Measurements from ENCODE around the gene MCTP1. TPM values are rescaled to one million over a fixed set of nuclear protein-coding genes. Genes with fewer than 3 reads are reported as not detected.
A peak's percentile ranks its signal among the peaks of the same experiment; 100 is the strongest.

Gene MCTP1
- total and polyA plus RNA-seq, 2 experiments from 2014 or later, result 1.3 to 5.7 TPM

- Histone ChIP-seq H3K4me1 (ENCODE audit: insufficient read depth) (no peaks in the 10 kb centered on the region), H3K4me3 (peak overlapping the region; percentile 71), H2AFZ (peak overlapping the region; percentile 76), H3K36me3 (replicated peaks; ENCODE audit: insufficient read depth, low read depth) (no peaks in the 10 kb centered on the region), H3K4me2 (peak overlapping the region; percentile 99), H3K9me3 (ENCODE audit: low read depth) (no peaks in the 10 kb centered on the region), H3K79me2 (no peaks in the 10 kb centered on the region), H3K27ac (peak overlapping the region; percentile 36), H3K27me3 (peaks cover 65% of the 10 kb centered on the region), H3K9me2 (replicated peaks; ENCODE audit: insufficient read depth) (no peaks in the 10 kb centered on the region), H4K20me1 (ENCODE audit: insufficient read depth, poor library complexity, severe bottlenecking) (no peaks in the 10 kb centered on the region)
- DNase-seq (ENCODE audit: low spot score), result peak; percentile 68
- TF ChIP-seq EZH2 (IDR thresholded peaks at IDR 0.05; ENCODE audit: borderline replicate concordance), result no peak
- TF ChIP-seq, protein P1, sequence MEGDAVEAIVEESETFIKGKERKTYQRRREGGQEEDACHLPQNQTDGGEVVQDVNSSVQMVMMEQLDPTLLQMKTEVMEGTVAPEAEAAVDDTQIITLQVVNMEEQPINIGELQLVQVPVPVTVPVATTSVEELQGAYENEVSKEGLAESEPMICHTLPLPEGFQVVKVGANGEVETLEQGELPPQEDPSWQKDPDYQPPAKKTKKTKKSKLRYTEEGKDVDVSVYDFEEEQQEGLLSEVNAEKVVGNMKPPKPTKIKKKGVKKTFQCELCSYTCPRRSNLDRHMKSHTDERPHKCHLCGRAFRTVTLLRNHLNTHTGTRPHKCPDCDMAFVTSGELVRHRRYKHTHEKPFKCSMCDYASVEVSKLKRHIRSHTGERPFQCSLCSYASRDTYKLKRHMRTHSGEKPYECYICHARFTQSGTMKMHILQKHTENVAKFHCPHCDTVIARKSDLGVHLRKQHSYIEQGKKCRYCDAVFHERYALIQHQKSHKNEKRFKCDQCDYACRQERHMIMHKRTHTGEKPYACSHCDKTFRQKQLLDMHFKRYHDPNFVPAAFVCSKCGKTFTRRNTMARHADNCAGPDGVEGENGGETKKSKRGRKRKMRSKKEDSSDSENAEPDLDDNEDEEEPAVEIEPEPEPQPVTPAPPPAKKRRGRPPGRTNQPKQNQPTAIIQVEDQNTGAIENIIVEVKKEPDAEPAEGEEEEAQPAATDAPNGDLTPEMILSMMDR (IDR thresholded peaks at IDR 0.05; ENCODE audit: poor library complexity), result peak; percentile 57
- 1% methylated on average over 54 of the region's 89 CpGs for whole genome bisulfite sequencing (ENCODE audit: low lambda C conversion rate, missing lambda C conversion rate)
Observed at GRCh38 chr5:95283761-95284571, 928 bp downstream of the MCTP1 start.

- Histone ChIP-seq H3K4me1 (ENCODE audit: insufficient read depth) (no peaks in the 10 kb centered on the region), H4K20me1 (ENCODE audit: insufficient read depth, poor library complexity, severe bottlenecking) (no peaks in the 10 kb centered on the region), H3K27ac (no peak overlapping the region), H3K36me3 (replicated peaks; ENCODE audit: insufficient read depth, low read depth) (no peaks in the 10 kb centered on the region), H3K79me2 (no peaks in the 10 kb centered on the region), H3K4me3 (peak overlapping the region; percentile 15), H3K27me3 (peaks cover 65% of the 10 kb centered on the region), H3K4me2 (peak overlapping the region; percentile 99), H3K9me2 (replicated peaks; ENCODE audit: insufficient read depth) (no peaks in the 10 kb centered on the region), H3K9me3 (ENCODE audit: low read depth) (no peaks in the 10 kb centered on the region), H2AFZ (peak overlapping the region; percentile 76)
- WGBS (ENCODE audit: low lambda C conversion rate, missing lambda C conversion rate), result 18% methylated on average over 10 of the region's 10 CpGs
- TF ChIP-seq, protein P1 (IDR thresholded peaks at IDR 0.05; ENCODE audit: poor library complexity), result no peak
- TF ChIP-seq EZH2 (IDR thresholded peaks at IDR 0.05; ENCODE audit: borderline replicate concordance) (peak; percentile 45), EZH2phosphoT487 (IDR thresholded peaks at IDR 0.05; ENCODE audit: low read depth, severe bottlenecking, unreplicated experiment) (no peak)
- DNase-seq (ENCODE audit: low spot score), result no peak
Observed at GRCh38 chr5:95283022-95283615, 1.8 kb downstream of the MCTP1 start.

DNA sequence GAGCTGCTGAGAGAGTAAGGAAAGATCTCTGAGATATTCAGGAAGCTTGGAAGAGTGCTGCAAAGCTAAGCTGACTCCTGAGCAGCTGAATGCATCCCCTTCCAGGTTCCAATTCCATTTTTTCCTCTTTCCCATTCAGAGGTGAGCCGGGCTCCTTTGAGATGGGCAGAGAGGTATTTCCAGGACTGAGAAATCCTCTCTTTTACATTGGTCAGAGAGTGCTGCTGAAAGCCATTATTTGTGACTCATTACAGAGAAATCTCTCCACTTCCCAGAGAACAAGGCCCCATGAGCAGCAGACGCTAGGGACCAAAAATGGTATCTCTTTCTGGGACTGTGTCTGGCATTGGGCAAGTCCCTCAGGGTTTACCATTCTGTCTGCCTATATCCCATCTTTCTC is 3.7 kb downstream of the MCTP1 start:
- no peaks in the 10 kb centered on the region for H3K36me3 ChIP-seq (replicated peaks; ENCODE audit: insufficient read depth, low read depth)
- H3K4me2 ChIP-seq, result no peak overlapping the region
- H3K27ac ChIP-seq, result no peak overlapping the region
- no peak for DNase-seq (ENCODE audit: low spot score)
- no peaks in the 10 kb centered on the region for H4K20me1 ChIP-seq (ENCODE audit: insufficient read depth, poor library complexity, severe bottlenecking)
- H3K9me2 ChIP-seq (replicated peaks; ENCODE audit: insufficient read depth), result no peaks in the 10 kb centered on the region
- no peak overlapping the region for H3K4me3 ChIP-seq
- H3K4me1 ChIP-seq (ENCODE audit: insufficient read depth), result no peaks in the 10 kb centered on the region
- TF ChIP-seq, protein P1 (IDR thresholded peaks at IDR 0.05; ENCODE audit: poor library complexity), result no peak
- TF ChIP-seq EZH2 (IDR thresholded peaks at IDR 0.05; ENCODE audit: borderline replicate concordance), result no peak
- no peak for TF ChIP-seq EZH2phosphoT487 (IDR thresholded peaks at IDR 0.05; ENCODE audit: low read depth, severe bottlenecking, unreplicated experiment)
- WGBS (ENCODE audit: low lambda C conversion rate, missing lambda C conversion rate), result 13% methylated on average over 2 of the region's 2 CpGs
- no peaks in the 10 kb centered on the region for H3K9me3 ChIP-seq (ENCODE audit: low read depth)
- H3K27me3 ChIP-seq, result peaks cover 50% of the 10 kb centered on the region
- H3K79me2 ChIP-seq, result no peaks in the 10 kb centered on the region
- H2AFZ ChIP-seq, result no peak overlapping the region

All from hepatocyte (in vitro differentiated cells).